H9 (cell line): Measurements from ENCODE around the gene ELMOD1. TPM values are rescaled to one million over a fixed set of nuclear protein-coding genes. Genes with fewer than 3 reads are reported as not detected.

Experiments
- DNase-seq: peaks from one replicate; pipeline ENCODE4 v3.0.0-alpha.2; 2017
- H2AFZ ChIP-seq: one replicate; pipeline ENCODE4 v1.6.1; 2013; ENCODE audit warnings: mild to moderate bottlenecking, low read length, control low read depth, moderate library complexity
- H2AK5ac ChIP-seq: 2 replicates; pipeline ENCODE4 v1.6.1; 2013; ENCODE audit warnings: low read length, control low read depth, mixed read lengths; ENCODE audit not compliant: insufficient read length
- H2BK120ac ChIP-seq: one replicate; pipeline ENCODE4 v1.6.1; 2013; ENCODE audit warnings: low read depth, mild to moderate bottlenecking, low read length, control low read depth, inconsistent platforms; ENCODE audit not compliant: poor library complexity, severe bottlenecking
- H2BK12ac ChIP-seq: 2 replicates; pipeline ENCODE4 v1.6.1; 2013; ENCODE audit warnings: low read length, control low read depth, mixed read lengths, low read depth; ENCODE audit not compliant: insufficient read length
- H2BK15ac ChIP-seq: 2 replicates; pipeline ENCODE4 v1.6.1; 2013; ENCODE audit warnings: low read depth, low read length, control low read depth
- H2BK20ac ChIP-seq: one replicate; pipeline ENCODE4 v1.6.1; 2013; ENCODE audit warnings: low read depth, mild to moderate bottlenecking, low read length, control low read depth, inconsistent platforms; ENCODE audit not compliant: poor library complexity, severe bottlenecking
- H2BK5ac ChIP-seq: 2 replicates; pipeline ENCODE4 v1.6.1; 2013; ENCODE audit warnings: low read length, control low read depth, mixed read lengths; ENCODE audit not compliant: insufficient read length
- H3K14ac ChIP-seq: 2 replicates; pipeline ENCODE4 v1.6.1; 2013; ENCODE audit warnings: low read length, control low read depth; ENCODE audit not compliant: insufficient read depth
- H3K18ac ChIP-seq: 2 replicates; pipeline ENCODE4 v1.6.1; 2013; ENCODE audit warnings: low read depth, mild to moderate bottlenecking, mixed read lengths, low read length, control low read depth; ENCODE audit not compliant: insufficient read length
- H3K23ac ChIP-seq: 2 replicates; pipeline ENCODE4 v1.6.1; 2013; ENCODE audit warnings: low read length, control low read depth, mixed read lengths, low read depth; ENCODE audit not compliant: insufficient read length
- H3K23me2 ChIP-seq: 2 replicates; pipeline ENCODE4 v1.6.1; 2013; ENCODE audit warnings: low read depth, mild to moderate bottlenecking, mixed read lengths, low read length, control low read depth; ENCODE audit not compliant: insufficient read length, poor library complexity, severe bottlenecking
- H3K27ac ChIP-seq: 2 replicates; pipeline ENCODE4 v1.5.1; 2013; ENCODE audit warnings: low read length, control low read depth, mixed read lengths, low read depth; ENCODE audit not compliant: insufficient read length
- H3K27me3 ChIP-seq: 2 replicates; pipeline ENCODE4 v1.6.1; 2013; ENCODE audit warnings: low read length, control low read depth, inconsistent platforms; ENCODE audit not compliant: insufficient read depth
- H3K4ac ChIP-seq: 2 replicates; pipeline ENCODE4 v1.6.1; 2013; ENCODE audit warnings: low read depth, mild to moderate bottlenecking, control low read depth, inconsistent platforms, low read length, moderate library complexity
- H3K4me1 ChIP-seq: 2 replicates; pipeline ENCODE4 v1.6.1; 2013; ENCODE audit warnings: low read length, control low read depth, inconsistent platforms; ENCODE audit not compliant: insufficient read depth
- H3K4me2 ChIP-seq: 2 replicates; pipeline ENCODE4 v1.6.1; 2013; ENCODE audit warnings: low read length, control low read depth, mixed read lengths; ENCODE audit not compliant: insufficient read length, insufficient read depth
- H3K56ac ChIP-seq: 2 replicates; pipeline ENCODE4 v1.6.1; 2013; ENCODE audit warnings: low read depth, mild to moderate bottlenecking, mixed read lengths, low read length, control low read depth; ENCODE audit not compliant: insufficient read length
- H3K79me1 ChIP-seq: 2 replicates; pipeline ENCODE4 v1.6.1; 2013; ENCODE audit warnings: low read depth, mild to moderate bottlenecking, moderate library complexity, low read length, control low read depth, inconsistent platforms; ENCODE audit not compliant: insufficient read depth, poor library complexity, severe bottlenecking
- H3K79me2 ChIP-seq: 2 replicates; pipeline ENCODE4 v1.6.1; 2013; ENCODE audit warnings: low read length, control low read depth, inconsistent platforms; ENCODE audit not compliant: insufficient read depth
- H3K9ac ChIP-seq: 2 replicates; pipeline ENCODE4 v1.6.1; 2013; ENCODE audit warnings: low read length, control low read depth, mixed read lengths; ENCODE audit not compliant: insufficient read length; ENCODE audit errors: extremely low read depth
- H3K9me3 ChIP-seq: one replicate; pipeline ENCODE4 v1.6.1; 2013; ENCODE audit warnings: low read depth, low read length, inconsistent platforms; ENCODE audit not compliant: control insufficient read depth
- H3T11ph ChIP-seq: one replicate; pipeline ENCODE4 v1.6.1; 2013; ENCODE audit warnings: mild to moderate bottlenecking, low read length, control low read depth, inconsistent platforms
- H4K20me1 ChIP-seq: one replicate; pipeline ENCODE4 v1.6.1; 2013; ENCODE audit not compliant: control insufficient read depth, insufficient read length, insufficient read depth
- H4K5ac ChIP-seq: 2 replicates; pipeline ENCODE4 v1.6.1; 2013; ENCODE audit warnings: low read depth, mild to moderate bottlenecking, mixed read lengths, low read length, control low read depth; ENCODE audit not compliant: insufficient read length
- H4K8ac ChIP-seq: replicated peaks from 2 replicates; pipeline ENCODE4 v1.6.1; 2013; ENCODE audit warnings: low read length, control low read depth, mixed read lengths, low read depth; ENCODE audit not compliant: insufficient read length
- H4K91ac ChIP-seq: 2 replicates; pipeline ENCODE4 v1.6.1; 2013; ENCODE audit warnings: low read depth, mild to moderate bottlenecking, moderate library complexity, mixed read lengths, low read length, control low read depth; ENCODE audit not compliant: insufficient read length
- H3K27ac Mint-ChIP-seq, 3 experiments: 2 replicates in 2 of 3; 3 replicates in 1 of 3; pipeline ENCODE4 v1.8.0; 2020 to 2021; ENCODE audit warnings: mixed read lengths in 3 of 3, mild to moderate bottlenecking in 1 of 3, moderate library complexity in 1 of 3
- H3K27me3 Mint-ChIP-seq: 2 replicates; pipeline ENCODE4 v1.8.0; 2021; ENCODE audit warnings: low read depth, mild to moderate bottlenecking, moderate library complexity, mixed read lengths
- H3K36me3 Mint-ChIP-seq, 3 experiments: 2 replicates in 2 of 3; 3 replicates in 1 of 3; pipeline ENCODE4 v1.8.0; 2020 to 2021; ENCODE audit warnings: low read depth in 3 of 3, mixed read lengths in 3 of 3; ENCODE audit not compliant: insufficient read depth in 1 of 3
- H3K4me1 Mint-ChIP-seq, 2 experiments: 2 replicates each; pipeline ENCODE4 v1.8.0; 2020; ENCODE audit warnings: mixed read lengths in 2 of 2
- H3K4me3 Mint-ChIP-seq, 2 experiments: 2 replicates in 1 of 2; 3 replicates in 1 of 2; pipeline ENCODE4 v1.8.0; 2020 to 2021; ENCODE audit warnings: mild to moderate bottlenecking in 2 of 2, mixed read lengths in 2 of 2, moderate library complexity in 1 of 2
- H3K9me3 Mint-ChIP-seq, 2 experiments: 2 replicates in 1 of 2; 3 replicates in 1 of 2; pipeline ENCODE4 v1.8.0; 2020; ENCODE audit warnings: mild to moderate bottlenecking in 2 of 2, mixed read lengths in 2 of 2, moderate library complexity in 1 of 2
- WGBS: extraction: QIAGEN DNeasy Blood & Tissue Kit; methylation state at CpG from one replicate; pipeline ENCODE4 v1.1.7; 2013; ENCODE audit warnings: missing lambda C conversion rate, low lambda C conversion rate, mixed read lengths; ENCODE audit not compliant: insufficient read length; ENCODE audit errors: extremely low coverage; 5-methylcytosine and 5-hydroxymethylcytosine counted together
- total RNA-seq: library from RNA; stranded (reverse); gene quantifications from 2 replicates; pipeline ENCODE4 v1.2.1, GENCODE V29; 2021
- TF ChIP-seq, protein P1 (sequence below): fragments of 200-600 bp; sonication (generic); conservative IDR thresholded peaks from 3 replicates; pipeline ENCODE4 v1.8.0; 2021; ENCODE audit warnings: antibody characterized with exemption, mild to moderate bottlenecking

The ELMOD1 gene
- total RNA-seq, 1 experiment from 2014 or later = 0.61 TPM

DNA sequence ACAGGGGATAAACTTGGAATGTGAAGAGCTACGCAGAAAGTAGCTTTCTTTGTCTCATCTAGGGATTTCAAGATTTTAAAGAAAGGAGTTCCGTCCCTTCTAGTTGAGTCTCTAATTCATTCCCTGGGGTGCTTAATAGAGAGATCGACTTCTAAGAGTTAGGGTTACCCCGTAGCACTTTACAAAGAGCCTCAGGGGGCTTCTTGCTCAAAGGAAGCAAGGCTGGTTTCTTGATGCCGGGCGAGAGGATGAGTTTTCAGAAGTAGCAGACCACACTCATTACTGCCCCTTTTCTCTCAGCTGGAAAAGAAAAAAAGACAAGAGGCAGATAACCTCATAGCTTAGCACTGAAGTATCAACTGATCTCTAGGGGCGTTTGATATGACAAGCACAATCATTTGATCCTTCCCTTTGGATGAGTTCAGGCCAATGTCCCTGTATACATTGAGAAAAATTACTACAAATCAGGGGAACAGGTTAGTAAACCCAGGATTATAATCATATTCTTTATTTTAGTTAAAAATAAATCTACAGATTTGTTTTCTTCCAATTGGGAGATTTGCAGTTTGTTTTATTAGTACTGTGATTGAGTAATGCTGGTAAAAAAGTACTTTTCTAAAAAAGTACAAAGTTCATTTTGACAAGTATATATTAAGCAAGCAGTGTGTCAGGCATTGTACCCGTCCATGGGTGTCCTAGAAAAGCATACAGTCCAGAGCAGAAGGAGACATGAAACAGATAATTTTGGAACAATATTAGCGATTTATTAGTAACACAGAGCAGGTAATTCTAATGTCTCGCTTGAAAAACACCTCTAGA lies 18.7 kb downstream of the ELMOD1 start:
- Mint-ChIP-seq H3K36me3 (no peaks in the 10 kb centered on the region), H3K4me1 (peaks cover 22 to 26% of the 10 kb centered on the region in 2 experiments), H3K27ac (no peak overlapping the region; a peak in 1 of 7 replicates), H3K27me3 (peaks cover 6% of the 10 kb centered on the region), H3K9me3 (no peaks in the 10 kb centered on the region; a peak in 1 of 5 replicates), H3K4me3 (peak overlapping the region in 1 of 2 experiments; percentile 3; a peak in 1 of 5 replicates)
- H3K79me2 ChIP-seq = no peaks in the 10 kb centered on the region
- no peak for DNase-seq
- no peak overlapping the region for H4K91ac ChIP-seq
- no peak overlapping the region for H2BK120ac ChIP-seq
- H2AK5ac ChIP-seq = no peak overlapping the region
- H4K8ac ChIP-seq = no peak overlapping the region
- no peak overlapping the region for H3K14ac ChIP-seq
- no peak overlapping the region for H3K18ac ChIP-seq
- H4K20me1 ChIP-seq = no peaks in the 10 kb centered on the region
- no peaks in the 10 kb centered on the region for H3K27me3 ChIP-seq
- H3T11ph ChIP-seq = no peak overlapping the region
- no peaks in the 10 kb centered on the region; the same call in 1 of the 2 replicates for H3K4me1 ChIP-seq
- H4K5ac ChIP-seq = no peak overlapping the region
- TF ChIP-seq, protein P1, sequence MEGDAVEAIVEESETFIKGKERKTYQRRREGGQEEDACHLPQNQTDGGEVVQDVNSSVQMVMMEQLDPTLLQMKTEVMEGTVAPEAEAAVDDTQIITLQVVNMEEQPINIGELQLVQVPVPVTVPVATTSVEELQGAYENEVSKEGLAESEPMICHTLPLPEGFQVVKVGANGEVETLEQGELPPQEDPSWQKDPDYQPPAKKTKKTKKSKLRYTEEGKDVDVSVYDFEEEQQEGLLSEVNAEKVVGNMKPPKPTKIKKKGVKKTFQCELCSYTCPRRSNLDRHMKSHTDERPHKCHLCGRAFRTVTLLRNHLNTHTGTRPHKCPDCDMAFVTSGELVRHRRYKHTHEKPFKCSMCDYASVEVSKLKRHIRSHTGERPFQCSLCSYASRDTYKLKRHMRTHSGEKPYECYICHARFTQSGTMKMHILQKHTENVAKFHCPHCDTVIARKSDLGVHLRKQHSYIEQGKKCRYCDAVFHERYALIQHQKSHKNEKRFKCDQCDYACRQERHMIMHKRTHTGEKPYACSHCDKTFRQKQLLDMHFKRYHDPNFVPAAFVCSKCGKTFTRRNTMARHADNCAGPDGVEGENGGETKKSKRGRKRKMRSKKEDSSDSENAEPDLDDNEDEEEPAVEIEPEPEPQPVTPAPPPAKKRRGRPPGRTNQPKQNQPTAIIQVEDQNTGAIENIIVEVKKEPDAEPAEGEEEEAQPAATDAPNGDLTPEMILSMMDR = no peak
- H2AFZ ChIP-seq = no peak overlapping the region
- H2BK5ac ChIP-seq = no peak overlapping the region
- H2BK20ac ChIP-seq = no peak overlapping the region
- H3K56ac ChIP-seq = no peak overlapping the region
- no peaks in the 10 kb centered on the region for H3K79me1 ChIP-seq
- no peak overlapping the region for H3K4me2 ChIP-seq
- H3K23me2 ChIP-seq = no peaks in the 10 kb centered on the region
- H3K4ac ChIP-seq = no peak overlapping the region
- no peak overlapping the region for H3K23ac ChIP-seq
- no CpG with 5 or more reads among the region's 10 CpGs for WGBS
- H3K9ac ChIP-seq = no peak overlapping the region
- H2BK12ac ChIP-seq = no peak overlapping the region
- no peak overlapping the region for H3K27ac ChIP-seq
- H3K9me3 ChIP-seq = no peaks in the 10 kb centered on the region
- H2BK15ac ChIP-seq = no peak overlapping the region
